Measurements from ENCODE around the gene LEMD2.

LEMD2 gene

DNA sequence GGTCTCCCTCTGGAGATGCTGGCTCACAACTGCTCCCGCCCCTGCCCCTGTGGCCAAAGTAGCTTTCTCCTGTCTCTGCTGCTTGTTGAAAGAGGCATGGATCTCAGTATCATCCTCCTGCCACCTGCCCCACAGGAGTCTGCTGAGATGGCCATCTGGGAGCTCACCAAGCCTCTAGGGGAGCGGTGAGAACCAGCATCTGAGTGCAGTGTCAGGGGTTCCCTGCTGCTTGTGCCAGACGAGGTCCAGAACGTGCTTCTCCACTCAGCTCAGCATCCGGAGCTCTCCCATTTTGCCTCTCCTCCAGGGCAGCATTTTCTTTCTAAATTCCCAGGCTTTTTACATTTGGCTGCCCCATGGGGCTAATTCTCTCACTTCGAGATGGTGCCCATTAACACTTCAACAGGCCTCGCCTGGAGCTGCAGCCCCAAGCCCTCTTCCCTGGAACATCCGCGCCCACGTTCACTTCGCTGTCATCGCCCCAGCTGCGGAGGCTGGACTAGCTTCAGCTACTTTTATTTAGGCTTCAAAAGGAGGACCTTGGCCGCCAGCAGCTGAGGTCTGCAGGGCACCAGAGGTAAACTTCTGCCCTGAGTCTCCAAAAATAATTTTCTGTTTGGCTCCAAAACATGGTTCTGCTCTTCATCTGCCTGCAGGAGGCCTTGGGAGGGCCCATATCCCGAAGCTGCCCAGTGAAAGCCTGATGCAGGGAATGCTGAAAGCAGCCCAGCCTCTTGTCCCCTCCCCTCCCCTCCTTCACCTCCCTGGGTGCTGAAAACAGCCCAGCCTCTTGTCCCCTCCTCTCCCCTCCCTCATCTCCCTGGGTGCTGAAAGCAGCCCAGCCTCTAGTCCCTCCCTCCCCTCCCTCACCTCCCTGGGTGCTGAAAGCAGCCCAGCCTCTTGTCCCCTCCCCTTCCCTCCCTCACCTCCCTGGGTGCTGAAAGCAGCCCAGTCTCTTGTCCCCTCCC is 40.1 kb upstream of the LEMD2 start:
- Histone ChIP-seq H3K9me3 (ENCODE audit: control insufficient read depth, insufficient read depth, low read depth, low read length) (no peaks in the 10 kb centered on the region), H3K27ac (ENCODE audit: extremely low read depth, low read depth, low read length) (no peak overlapping the region), H3K36me3 (ENCODE audit: control insufficient read depth in 2 of 2, insufficient read depth in 1 of 2, low read length in 2 of 2) (no peaks in the 10 kb centered on the region), H3K4me3 (ENCODE audit: low read depth, low read length) (no peak overlapping the region), H3K4me1 (ENCODE audit: control insufficient read depth, insufficient read depth, low read length) (no peaks in the 10 kb centered on the region)
- no peak for TF ChIP-seq GLIS2 (tag by site-specific recombination; IDR thresholded peaks at IDR 0.05)
- no peak for TF ChIP-seq KLF10 (tag by site-specific recombination; IDR thresholded peaks at IDR 0.05)
- TF ChIP-seq ZNF184 (tag by site-specific recombination; IDR thresholded peaks at IDR 0.05) = no peak
- TF ChIP-seq PRDM10 (tag by site-specific recombination; IDR thresholded peaks at IDR 0.05) = no peak
- TF ChIP-seq GLIS1 (tag by site-specific recombination; IDR thresholded peaks at IDR 0.05) = peak; percentile 73
- TF ChIP-seq ZSCAN4 (tag by site-specific recombination; IDR thresholded peaks at IDR 0.05) = no peak
- peak; percentile 50; the same call in 1 of the 2 replicates for TF ChIP-seq ZIC2 (tag by site-specific recombination; IDR thresholded peaks at IDR 0.05)
- TF ChIP-seq ZNF140 (tag by site-specific recombination; IDR thresholded peaks at IDR 0.05) = no peak
- TF ChIP-seq, protein P1, sequence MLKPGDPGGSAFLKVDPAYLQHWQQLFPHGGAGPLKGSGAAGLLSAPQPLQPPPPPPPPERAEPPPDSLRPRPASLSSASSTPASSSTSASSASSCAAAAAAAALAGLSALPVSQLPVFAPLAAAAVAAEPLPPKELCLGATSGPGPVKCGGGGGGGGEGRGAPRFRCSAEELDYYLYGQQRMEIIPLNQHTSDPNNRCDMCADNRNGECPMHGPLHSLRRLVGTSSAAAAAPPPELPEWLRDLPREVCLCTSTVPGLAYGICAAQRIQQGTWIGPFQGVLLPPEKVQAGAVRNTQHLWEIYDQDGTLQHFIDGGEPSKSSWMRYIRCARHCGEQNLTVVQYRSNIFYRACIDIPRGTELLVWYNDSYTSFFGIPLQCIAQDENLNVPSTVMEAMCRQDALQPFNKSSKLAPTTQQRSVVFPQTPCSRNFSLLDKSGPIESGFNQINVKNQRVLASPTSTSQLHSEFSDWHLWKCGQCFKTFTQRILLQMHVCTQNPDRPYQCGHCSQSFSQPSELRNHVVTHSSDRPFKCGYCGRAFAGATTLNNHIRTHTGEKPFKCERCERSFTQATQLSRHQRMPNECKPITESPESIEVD (tag by site-specific recombination; IDR thresholded peaks at IDR 0.05) = no peak
- no peak for TF ChIP-seq ZNF394 (tag by site-specific recombination; IDR thresholded peaks at IDR 0.05; ENCODE audit: borderline replicate concordance)
- no peak for TF ChIP-seq REPIN1 (tag by site-specific recombination; IDR thresholded peaks at IDR 0.05; ENCODE audit: low read depth)
- no peak for TF ChIP-seq MEIS1 (CRISPR knock-in tag; IDR thresholded peaks at IDR 0.05; ENCODE audit: borderline replicate concordance)
- TF ChIP-seq ZNF701 (tag by site-specific recombination; IDR thresholded peaks at IDR 0.05) = no peak
- no peak for TF ChIP-seq ZNF837 (tag by site-specific recombination; IDR thresholded peaks at IDR 0.05)
- no peak for TF ChIP-seq ZNF76 (tag by site-specific recombination; IDR thresholded peaks at IDR 0.05; ENCODE audit: borderline replicate concordance, low read depth)
- no peak for TF ChIP-seq ZNF776 (tag by site-specific recombination; IDR thresholded peaks at IDR 0.05; ENCODE audit: borderline replicate concordance)
- ChIA-PET CTCF (interaction anchor here (1.1 to 1.6 kb wide), 2 partner anchors 12 to 57 kb away, joined by 3 to 4 read pairs; no protein-coding TSS in a partner anchor), POLR2A (no interaction called here)

DNA sequence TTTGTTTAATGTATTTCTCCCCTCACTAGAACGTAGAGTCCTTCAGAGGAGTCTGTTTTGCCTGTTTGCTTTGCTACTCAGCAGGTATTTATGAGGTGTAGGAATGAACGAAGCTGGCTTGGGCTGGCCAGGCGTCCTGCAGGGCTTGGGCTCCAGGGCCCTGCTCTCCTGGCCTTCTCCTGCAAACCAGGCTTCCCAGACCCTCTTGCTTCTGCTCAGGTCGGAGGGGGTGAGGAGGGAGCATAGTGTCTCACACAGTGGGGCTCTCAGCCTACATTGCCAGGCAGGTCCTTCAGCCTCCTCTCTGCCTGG is 39.5 kb upstream of the LEMD2 start:
- TF ChIP-seq, protein P2, sequence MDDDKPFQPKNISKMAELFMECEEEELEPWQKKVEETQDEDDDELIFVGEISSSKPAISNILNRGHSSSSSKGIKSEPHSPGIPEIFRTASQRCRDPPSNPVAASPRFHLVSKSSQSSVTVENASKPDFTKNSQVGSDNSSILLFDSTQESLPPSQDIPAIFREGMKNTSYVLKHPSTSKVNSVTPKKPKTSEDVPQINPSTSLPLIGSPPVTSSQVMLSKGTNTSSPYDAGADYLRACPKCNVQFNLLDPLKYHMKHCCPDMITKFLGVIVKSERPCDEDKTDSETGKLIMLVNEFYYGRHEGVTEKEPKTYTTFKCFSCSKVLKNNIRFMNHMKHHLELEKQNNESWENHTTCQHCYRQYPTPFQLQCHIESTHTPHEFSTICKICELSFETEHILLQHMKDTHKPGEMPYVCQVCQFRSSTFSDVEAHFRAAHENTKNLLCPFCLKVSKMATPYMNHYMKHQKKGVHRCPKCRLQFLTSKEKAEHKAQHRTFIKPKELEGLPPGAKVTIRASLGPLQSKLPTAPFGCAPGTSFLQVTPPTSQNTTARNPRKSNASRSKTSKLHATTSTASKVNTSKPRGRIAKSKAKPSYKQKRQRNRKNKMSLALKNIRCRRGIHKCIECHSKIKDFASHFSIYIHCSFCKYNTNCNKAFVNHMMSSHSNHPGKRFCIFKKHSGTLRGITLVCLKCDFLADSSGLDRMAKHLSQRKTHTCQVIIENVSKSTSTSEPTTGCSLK (tag by site-specific recombination; IDR thresholded peaks at IDR 0.05) = no peak
- TF ChIP-seq ZIC2 (tag by site-specific recombination; IDR thresholded peaks at IDR 0.05) = 0 out of 2 replicates have a peak, but pooled peaks have one; percentile 72
- H3K36me3 ChIP-seq (ENCODE audit: control insufficient read depth in 2 of 2, insufficient read depth in 1 of 2, low read length in 2 of 2) = no peaks in the 10 kb centered on the region
- H3K9me3 ChIP-seq (ENCODE audit: control insufficient read depth, insufficient read depth, low read depth, low read length) = no peaks in the 10 kb centered on the region
- ChIA-PET CTCF (interaction anchor here (1.6 to 1.7 kb wide), 2 partner anchors 57 to 200 kb away, joined by 3 to 4 read pairs; no protein-coding TSS in a partner anchor), POLR2A (no interaction called here)
- H3K4me3 ChIP-seq (ENCODE audit: low read depth, low read length) = no peak overlapping the region
- H3K27ac ChIP-seq (ENCODE audit: extremely low read depth, low read depth, low read length) = no peak overlapping the region
- H3K4me1 ChIP-seq (ENCODE audit: control insufficient read depth, insufficient read depth, low read length) = no peaks in the 10 kb centered on the region

All from HEK293 (cell line).